Activated CD4-positive, CD25-positive, alpha-beta regulatory T cell (primary cell): Measurements from ENCODE around the gene NKAP.
A peak's percentile ranks its signal among the peaks of the same experiment; 100 is the strongest.
"Not testable (repeated sequence)": the region's sequence is repeated elsewhere in the genome, so short reads cannot be mapped to it uniquely, and the experiment has no call there.

ENCODE experiments used
- DNase-seq, 4 experiments: peaks; one replicate each; lab custom pipeline; 2025; lab: John Stamatoyannopoulos, UW

NKAP gene

DNA sequence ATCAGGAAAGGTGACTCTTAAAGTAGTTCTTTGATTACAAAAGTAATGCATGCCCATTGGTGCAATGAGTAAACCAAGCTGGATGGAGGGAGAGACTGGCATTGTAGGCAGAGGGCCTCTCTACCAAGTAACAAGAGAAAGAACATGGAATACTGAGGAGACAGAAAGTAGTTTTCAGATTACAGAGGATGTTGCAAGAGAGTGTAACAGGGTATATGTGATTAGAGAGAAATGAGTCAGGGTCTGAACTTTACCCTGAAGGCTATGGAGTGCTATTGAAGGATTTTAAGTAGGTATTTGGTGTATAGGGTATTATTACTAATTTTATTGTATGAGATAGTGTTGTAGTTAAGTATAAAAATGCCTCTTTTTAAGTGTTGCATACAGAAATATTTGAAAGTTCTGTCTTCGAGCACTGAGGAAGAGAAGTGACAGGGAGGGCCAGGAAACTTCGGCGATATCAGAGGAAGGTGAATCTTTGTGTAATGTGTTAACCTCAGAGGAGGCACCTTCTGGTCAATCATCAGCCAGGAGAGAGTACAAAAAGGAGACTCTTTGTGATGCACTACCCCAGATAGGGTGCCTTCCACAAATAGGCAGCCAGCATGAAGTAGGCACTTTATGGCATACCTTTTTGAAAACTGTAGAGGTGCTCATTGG lies 8.2 kb downstream of the NKAP start:
- DNase-seq = no peak

DNA sequence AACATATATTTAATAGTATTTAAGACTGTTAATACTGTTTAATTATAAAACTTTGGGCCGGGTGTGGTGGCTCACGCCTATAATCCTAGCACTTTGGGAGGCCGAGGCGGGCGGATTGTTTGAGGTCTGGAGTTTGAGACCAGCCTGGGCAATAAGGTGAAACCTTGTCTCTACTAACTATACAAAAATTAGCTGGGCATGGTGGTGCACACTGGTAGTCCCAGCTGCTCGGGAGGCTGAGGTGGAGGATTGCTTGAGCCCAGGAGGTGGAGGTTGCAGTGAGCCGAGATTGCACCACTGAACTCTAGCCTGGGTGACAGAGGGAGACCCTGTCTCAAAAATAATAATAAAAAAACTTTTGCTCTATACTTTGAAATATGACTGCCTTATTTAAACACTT lies 21.2 kb downstream of the NKAP start:
- not testable (repeated sequence) for DNase-seq

DNA sequence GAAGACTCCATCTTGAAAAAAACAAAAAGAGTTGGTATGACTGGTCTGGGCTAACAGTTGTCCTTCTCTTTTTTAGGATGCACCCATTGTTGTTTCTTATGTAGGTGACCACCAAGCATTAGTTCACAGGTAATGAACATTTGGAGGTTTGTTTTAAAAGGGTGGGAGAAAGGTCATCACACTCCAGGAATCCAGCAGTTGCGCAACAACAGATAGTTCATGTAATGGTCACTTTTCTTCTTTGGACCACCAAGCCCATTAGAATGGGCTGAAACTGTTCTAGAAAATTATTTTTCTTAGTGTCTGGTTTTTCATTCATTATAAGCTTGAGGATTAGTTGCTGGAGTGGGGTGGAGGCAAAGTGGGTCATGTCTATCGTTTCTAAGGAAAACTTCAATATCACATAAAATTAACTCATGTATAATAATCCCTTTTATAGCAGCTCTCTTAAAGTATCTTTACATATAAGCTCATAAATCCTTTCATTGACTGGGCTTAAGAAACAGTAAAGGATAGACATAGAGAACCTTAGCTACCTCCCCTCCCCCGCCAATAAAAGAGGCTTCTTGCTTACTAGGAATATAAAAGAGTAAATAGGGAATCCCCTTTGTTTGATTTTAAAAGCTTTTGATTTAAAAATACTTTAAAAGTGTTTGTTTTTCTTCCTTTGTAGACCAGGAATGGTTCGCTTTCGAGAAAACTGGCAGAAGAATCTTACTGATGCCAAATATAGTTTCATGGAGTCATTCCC lies 23.5 kb downstream of the NKAP start:
- DNase-seq = no peak

DNA sequence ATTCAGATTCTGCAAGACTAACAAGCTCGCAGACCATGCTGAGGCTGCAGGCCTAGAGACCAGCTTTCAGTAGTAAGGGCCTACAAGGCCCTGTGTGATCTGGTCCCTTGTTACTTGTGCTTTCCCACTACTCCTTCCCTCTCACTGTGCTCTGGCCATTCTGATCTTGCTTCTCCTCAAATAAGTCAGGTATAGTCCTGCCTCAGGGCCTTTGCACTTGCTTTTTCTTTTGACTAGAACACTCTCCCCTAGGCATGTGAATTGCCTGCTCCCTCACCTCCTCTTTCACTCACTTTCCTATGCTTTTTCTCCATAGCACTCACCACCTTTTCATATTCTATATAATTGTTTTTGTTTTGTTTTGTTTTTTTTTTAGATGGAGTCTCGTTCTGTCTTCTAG lies 25.7 kb downstream of the NKAP start:
- DNase-seq = no peak

DNA sequence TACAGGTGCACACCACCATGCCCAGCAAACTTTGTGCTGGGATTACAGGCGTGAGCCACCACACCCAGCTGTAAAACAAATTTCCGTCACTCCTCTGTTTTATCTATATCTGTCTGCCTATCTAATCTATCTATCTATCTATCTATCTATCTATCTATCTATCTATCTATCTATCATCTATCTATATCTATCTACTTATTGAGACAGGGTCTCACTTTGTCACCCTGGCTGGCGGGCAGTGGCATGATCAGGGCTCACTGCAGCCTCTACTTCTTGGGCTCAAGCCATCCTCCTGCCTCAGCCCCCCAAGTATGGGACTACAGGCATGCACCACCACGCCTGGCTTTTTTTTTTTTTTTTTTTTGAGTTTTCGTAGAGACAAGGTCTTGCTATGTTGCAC lies 27.2 kb downstream of the NKAP start:
- DNase-seq = no peak

DNA sequence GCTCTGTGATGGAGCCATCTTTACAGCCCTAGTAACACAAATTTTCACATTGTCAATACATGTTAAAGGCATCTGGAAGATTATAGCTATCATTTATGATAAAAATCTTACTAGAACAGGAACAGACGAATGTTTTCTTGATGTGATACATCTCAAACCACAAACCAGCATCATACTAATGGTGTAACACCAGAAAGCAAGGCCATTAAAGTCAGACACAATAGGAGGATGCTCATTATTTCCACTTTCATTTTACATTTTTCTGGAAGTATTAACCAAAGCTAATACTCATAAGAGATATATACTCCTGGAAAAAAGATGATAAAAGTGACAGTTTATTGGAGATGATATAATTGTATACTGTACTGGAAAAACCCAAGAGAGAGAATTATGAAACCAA lies 42.6 kb downstream of the NKAP start:
- no peak for DNase-seq

DNA sequence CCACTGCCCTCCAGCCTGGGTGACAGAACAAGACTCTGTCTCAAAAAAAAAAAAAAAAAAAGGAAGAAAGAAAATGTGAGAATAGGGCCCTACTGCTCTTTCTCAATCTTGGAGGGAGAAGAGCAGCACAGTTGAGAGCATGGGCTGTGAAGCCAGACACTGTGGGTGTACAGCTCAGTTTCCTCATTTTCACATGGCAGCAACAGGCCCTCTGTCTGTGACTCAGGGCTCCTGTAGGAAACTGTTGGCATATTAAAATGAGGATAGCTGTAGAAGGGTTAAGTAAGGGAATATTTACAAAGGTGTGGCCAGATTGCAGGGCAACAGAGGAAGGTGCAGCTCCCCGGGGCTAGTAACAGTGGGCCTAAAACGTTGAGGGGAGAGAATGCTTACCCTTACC lies 44.4 kb downstream of the NKAP start:
- no peak for DNase-seq

DNA sequence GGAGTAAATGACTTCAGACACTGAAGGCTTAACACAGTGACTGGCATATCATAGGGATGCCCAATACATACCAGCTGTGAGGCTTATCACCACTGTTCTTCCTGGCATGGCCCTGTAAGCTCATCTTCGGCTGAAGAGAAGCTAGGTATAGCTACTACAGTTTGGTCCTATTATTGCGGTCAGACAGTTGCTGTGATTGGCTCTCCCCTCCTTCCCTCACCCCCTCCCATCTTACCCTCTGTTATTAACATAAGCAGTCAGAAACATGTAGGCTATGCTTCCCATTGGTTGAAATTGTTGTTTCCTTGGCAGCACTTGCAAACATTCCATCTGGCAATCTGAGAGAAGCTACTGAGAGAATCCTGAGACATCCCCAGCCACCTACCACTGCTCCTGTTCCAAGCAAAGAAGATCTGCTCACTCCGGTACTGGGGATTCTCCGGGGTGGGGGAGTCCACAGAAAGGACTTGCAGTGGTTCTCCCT lies 47.7 kb downstream of the NKAP start, which contains the start of gene AKAP14:
Gene AKAP14, plus strand, starts transcription at position 51 of the 484 bp plus-strand sequence. CDS start 7,331 bp downstream, outside the sequence.
- no peak for DNase-seq

DNA sequence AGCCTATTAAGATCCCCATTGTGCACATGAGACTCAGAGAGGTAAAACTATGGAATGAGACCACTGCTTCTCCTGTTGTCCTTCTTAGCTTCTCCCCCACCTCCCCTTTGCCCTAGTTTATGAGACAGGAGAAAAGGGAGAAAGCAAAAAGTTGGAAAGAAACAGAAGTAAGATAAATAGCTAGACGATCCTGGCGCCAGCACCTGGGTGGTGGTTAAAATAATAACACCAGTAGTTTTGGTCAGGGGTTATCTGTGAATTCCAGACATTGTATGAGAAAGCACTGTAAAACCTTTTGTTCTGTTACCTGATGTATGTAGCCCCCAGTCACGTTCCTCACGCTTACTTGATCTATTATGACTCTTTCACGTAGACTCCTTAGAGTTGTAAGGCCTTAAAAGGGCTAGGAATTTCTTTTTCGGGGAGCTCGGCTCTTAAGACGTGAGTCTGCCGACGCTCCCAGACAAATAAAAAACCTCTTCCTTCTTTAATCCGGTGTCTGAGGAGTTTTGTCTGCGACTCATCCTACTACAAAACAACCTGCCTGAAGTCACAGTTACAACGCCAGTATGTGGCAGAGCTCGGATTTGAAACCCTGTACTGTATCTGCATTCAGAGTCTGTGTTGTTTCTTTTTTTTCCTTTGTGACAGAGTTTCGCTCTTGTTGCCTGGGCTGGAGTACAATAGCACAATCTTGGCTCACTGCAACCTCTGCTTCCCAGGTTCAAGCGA lies 51.4 kb downstream of the NKAP start:
- DNase-seq = not testable (repeated sequence)

DNA sequence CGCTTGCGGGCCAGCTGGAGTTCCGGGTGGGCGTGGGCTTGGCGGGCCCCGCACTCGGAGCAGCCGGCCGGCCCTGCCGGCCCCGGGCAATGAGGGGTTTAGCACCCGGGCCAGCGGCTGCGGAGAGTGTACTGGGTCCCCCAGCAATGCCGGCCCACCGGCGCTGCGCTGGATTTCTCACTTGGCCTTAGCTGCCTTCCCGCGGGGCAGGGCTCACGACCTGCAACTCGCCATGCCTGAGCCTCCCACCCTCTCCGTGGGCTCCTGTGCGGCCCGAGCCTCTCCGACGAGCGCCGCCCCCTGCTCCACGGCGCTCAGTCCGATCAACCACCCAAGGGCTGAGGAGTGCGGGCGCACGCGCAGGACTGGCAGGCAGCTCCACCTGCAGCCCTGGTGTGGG lies 52.9 kb downstream of the NKAP start:
- DNase-seq = not testable (repeated sequence)

DNA sequence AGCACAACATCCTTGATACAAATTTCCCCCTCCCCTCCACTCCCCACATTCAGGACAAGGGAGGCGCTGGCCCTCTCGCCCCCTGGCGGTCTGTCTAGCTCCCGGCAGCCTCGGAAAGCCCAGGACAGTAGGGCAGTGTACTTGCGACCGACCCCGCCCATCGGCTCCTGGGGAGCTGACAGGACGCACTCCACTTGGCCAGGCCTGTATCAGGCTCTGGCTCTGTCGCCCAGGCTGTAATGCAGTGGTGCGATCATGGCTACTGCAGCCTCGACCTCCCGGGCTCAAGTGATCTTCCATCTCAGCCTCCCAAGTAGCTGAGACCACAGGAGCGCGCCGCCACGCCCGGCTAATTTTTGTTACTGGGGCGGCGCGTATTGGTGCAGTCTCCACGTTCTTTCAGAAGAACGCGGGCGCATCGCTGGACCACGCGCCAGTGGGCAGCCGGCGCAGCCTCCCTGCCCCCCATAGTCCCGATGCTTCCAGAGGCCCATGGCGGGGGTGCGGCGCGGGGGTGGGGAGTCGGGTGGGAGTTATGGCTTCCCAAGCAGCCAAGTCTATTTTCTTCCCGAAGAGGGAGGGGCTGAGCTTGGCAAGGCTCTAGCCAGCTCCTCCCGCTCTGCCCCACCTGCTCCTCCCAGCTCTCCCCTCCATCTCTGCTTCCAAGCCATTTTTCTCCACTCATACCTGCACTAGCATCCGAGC lies 55.7 kb downstream of the NKAP start:
- DNase-seq = peak; percentile 16 to 25 (median 21)

DNA sequence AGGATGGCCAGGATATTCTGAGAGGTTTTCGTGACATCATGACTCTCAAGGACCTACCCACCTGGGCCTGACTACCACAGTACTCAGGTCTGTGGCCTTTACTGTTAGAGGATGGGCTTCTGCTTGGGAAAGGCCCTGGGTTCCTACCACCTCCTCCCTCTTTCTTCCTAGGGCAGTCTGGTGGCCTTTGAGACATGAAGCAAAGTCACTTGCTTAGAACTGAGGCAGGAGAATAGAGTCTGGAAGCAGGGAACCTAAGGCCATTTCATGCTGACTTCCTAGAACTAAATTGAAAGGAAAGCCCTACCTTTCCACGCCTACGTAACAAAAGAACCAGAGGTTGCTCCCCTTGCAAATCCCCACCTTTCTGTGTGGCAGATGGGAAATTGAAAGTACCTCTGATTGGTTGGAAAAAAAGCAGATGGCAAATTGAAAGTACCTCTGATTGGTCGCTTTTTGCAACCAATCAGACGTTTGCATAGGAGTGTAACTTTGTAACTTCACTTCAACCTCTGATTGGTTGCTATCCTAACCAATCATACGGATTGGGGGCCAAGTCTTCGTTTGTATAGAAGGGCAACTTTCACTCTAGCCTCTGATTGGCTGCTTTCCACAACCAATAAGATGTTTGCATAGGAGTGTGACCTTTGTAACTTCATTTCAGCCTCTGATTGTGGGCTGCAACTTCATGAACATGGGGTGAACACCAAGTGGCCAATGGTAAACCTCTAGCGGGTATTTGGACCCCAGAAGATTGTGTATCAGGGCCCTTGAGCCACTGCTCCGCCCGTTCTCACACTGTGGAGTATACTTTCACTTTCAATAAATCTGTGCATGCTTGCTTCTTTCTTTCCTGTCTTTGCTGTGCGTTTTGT lies 57.8 kb downstream of the NKAP start:
- no peak for DNase-seq

DNA sequence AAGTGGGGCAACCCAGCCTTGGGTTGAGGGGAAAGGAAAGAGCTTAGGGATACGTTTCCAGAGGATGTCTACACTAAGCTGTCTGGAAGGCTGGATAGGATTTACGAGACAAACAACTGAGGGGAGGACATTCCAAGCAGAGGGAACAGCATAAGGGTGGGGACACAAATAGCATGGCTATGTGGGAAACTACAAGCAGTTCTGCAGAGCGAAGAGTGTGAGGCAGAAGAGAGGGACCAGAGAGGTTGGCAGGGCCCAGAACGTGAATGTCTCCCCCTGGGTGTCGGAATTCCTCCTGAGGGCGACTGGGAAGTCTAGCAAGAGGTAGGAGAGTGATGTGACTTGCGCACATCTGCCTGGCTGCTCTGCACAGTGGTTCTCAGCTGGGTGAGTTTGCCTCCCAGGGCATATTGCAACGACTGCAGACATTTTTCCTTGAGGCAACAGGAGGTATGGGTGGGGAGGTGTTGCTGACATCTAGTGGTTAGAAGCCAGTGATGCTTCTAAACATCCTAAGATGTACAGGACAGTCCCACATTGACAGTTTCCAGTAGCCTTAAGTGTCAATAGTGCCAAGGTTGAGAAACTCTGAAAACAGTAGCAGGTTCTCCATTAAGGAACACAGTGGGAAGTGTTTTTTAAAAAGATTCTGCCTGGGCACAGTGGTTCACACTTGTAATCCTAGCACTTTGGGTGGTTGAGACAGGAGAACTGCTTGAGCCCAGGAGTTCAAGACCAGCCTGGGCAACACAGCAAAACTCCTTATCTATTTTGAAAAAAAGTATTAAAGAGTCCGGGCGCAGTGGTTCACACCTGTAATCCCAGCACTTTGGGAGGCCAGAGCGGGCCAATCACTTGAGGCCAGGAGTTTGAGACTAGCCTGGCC lies 62.8 kb downstream of the NKAP start:
- peak in 2 of 4 experiments; percentile 1 for DNase-seq

DNA sequence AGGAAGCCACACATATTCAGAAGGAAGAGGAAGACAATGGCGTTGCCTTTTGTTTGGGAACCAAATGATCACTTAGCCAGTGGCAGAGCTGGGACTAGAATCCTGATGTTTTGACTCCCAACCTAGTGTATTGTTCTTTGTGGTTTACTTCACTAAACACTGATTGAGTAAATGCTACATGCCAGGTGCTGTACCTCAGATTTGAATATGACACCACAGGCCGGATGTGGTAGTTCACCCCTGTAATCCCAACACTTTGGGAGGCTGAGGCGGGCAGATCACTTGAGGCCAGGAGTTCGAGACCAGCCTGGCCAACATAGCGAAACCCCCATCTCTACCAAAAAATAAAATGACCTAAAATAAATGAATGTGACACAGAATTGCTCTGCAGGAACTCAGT lies 63.5 kb downstream of the NKAP start:
- no peak for DNase-seq

DNA sequence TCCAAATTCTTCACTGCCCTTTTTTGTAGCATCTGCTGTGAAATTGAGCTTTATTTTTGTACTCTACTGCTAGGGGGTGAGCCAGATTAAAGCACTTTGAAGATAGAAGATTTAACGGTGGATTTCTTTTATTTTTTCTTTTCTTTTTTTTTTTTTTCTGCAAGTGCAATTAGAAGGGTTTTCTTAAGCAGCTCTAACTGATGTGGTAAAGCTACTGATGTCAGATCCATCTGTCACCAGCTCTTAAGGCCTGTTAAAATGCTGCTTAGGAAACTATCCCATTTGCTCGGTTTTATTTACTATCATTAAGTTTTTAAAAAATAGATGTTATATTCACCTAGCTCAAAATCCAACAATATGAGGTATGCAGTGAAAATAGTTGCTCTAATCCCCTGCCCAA lies 64.8 kb downstream of the NKAP start:
- no peak for DNase-seq

DNA sequence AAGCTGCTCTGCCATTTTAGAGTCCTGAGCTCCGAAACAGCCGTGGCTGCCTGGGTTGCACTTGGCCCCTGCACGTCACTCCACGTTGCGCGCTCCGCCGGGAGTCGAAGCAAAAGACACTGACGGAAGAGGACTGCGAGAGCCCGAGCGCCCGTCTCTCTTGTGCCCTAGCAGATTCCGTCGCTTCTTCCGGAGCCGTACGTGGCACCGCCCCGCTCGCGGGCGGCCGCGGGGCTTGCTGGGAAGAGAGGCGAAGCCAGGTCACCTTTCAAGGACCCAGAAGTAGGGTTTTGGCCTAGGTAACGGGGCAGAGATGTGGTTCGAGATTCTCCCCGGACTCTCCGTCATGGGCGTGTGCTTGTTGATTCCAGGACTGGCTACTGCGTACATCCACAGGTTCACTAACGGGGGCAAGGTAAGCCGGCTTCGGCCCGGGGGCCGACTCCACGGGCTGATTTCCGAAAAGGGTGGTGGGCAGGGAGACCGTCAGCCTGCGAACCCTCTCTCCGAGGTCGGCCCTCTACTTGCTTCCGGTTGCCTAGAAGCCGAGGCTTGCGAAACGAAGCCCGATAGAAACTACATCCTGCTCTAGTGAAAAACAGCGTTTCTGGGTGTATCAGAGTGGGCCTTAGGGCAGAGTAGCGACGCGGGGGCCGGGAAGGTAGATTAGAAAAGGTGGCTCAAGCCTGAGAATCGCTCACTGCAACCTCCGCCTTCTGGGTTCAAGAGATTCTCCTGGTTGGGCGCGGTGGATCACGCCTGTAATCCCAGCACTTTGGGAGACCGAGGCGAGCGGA lies 71.8 kb downstream of the NKAP start, which contains the start of the genes NDUFA1 and RNF113A:
Gene NDUFA1, plus strand, starts transcription at position 234 of the 797 bp plus-strand sequence. Its CDS starts 80 bp downstream, at position 314.
Gene RNF113A, minus strand, starts transcription at position 135 of the 797 bp plus-strand sequence. Its CDS starts 120 bp downstream, at position 15.
- peak; percentile 50 to 77 (median 64) for DNase-seq

DNA sequence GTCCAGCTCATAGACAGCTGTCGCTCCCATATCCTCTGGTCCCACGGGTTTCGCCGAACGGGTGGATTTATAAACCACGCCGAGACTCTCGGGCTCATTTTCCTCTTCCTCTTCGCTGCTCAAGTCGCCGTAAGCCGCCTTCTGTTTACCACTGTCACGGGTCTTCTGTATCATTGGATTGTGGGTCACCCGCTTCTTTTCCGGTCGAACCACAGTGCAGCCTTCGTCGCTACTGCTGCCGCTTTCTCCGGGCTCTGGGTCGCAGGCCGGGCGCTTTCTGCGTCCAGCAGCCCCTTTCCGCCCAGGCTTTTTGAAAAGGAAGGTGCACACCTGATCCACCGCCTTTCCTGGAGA lies 72.3 kb downstream of the NKAP start:
- DNase-seq = no peak
